ENCODE results near the gene AGPS. TPM values are rescaled to one million over a fixed set of nuclear protein-coding genes. Genes with fewer than 3 reads are reported as not detected.

The AGPS gene
- total RNA-seq, 2 experiments from 2014 or later = 58.7 to 67.3 TPM

- H3K27me3 Mint-ChIP-seq = no peaks in the 10 kb centered on the region
- no peaks in the 10 kb centered on the region for H3K9me3 Mint-ChIP-seq (ENCODE audit: low read depth)
- POLR2A ChIA-PET = interaction anchor here (0.8 to 2.2 kb wide), 4 partner anchors 22 to 208 kb away, joined by 3 to 11 read pairs (median 4); partner anchors contain the start of gene NFE2L2
- peaks cover 50% of the 10 kb centered on the region for H3K4me1 Mint-ChIP-seq
- peaks cover 16% of the 10 kb centered on the region for H3K36me3 Mint-ChIP-seq (ENCODE audit: low read depth)
- ATAC-seq (no peak), DNase-seq (no peak)
- peak overlapping the region; percentile 89 for H3K4me3 Mint-ChIP-seq
- peak overlapping the region; percentile 92 for H3K27ac Mint-ChIP-seq
- CTCF ChIA-PET = interaction anchor here (0.6 to 4.7 kb wide), 12 partner anchors 10 to 233 kb away, joined by 3 to 20 read pairs (median 4); no protein-coding TSS in a partner anchor
- intact Hi-C loops (cut with DNase I, micrococcal nuclease) = loop anchor here (1.0 to 10.0 kb wide), 7 partner anchors 127 to 227 kb away; partner anchors contain the start of genes HNRNPA3 (in 2 of the 2) and NFE2L2 (in 2 of the 2)
Measured at GRCh38 chr2:177391822-177392372, 676 bp upstream of the AGPS start.

DNA sequence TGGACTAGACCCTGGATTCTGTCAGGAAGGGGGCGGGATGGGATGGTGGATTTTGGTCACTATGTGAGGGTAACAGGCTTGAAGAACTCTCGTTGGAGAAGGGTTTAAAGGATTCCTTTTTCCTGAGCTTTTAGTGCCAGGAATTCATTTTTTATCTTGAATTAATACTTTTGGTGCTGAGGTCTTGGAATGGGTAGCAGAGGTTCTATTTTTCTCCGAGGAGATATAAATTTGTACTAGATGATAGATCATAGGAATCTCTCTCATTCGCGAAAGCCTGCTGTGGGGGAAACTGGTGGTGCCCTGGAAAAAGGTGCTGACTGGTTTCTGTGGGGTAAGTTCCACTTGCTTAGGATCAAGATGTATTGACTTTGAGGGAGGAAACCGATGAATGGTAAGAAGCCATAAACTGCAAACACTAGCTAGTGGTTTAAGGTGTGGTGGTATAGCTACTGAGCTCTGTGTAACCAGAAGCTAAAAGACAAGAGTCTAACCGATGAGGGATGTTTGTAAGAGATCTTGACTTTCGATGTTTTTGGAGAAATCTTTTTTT lies 706 bp downstream of the AGPS start:
- ATAC-seq (no peak), DNase-seq (peak; percentile 27)
- H3K27ac Mint-ChIP-seq = peak overlapping the region; percentile 84
- H3K9me3 Mint-ChIP-seq (ENCODE audit: low read depth) = no peaks in the 10 kb centered on the region
- peaks cover 22% of the 10 kb centered on the region for H3K36me3 Mint-ChIP-seq (ENCODE audit: low read depth)
- intact Hi-C loops (cut with DNase I, micrococcal nuclease) = loop anchor here (2.0 to 10.0 kb wide), 4 partner anchors 128 to 181 kb away; partner anchors contain the start of genes NFE2L2 (in 2 of the 2) and HNRNPA3 (in 1 of the 2)
- ChIA-PET CTCF (interaction anchor here (0.6 to 4.7 kb wide), 15 partner anchors 9 to 232 kb away, joined by 3 to 21 read pairs (median 4); partner anchors contain the start of gene HNRNPA3), POLR2A (interaction anchor here (2.2 kb wide), 1 partner anchor 128 kb away, joined by 11 read pairs; the partner anchor contains the start of gene NFE2L2)
- no peaks in the 10 kb centered on the region for H3K27me3 Mint-ChIP-seq
- peak overlapping the region; percentile 89 for H3K4me3 Mint-ChIP-seq
- peaks cover 64% of the 10 kb centered on the region for H3K4me1 Mint-ChIP-seq

- H3K27ac Mint-ChIP-seq = peak overlapping the region; percentile 84
- POLR2A ChIA-PET = interaction anchor here (2.2 kb wide), 1 partner anchor 129 kb away, joined by 11 read pairs; the partner anchor contains the start of gene NFE2L2
Measured at GRCh38 chr2:177393824-177394593, 1.4 kb downstream of the AGPS start.

GRCh38 chr2:177394594-177394973 lies 2.0 kb downstream of the AGPS start:
- Mint-ChIP-seq H3K4me1 (peaks cover 76% of the 10 kb centered on the region), H3K4me3 (peak overlapping the region; percentile 89)
- POLR2A ChIA-PET = no interaction called here

More at GRCh38 chr2:177393824-177394593, 1.4 kb downstream of the AGPS start:
- H3K4me1 Mint-ChIP-seq = peaks cover 71% of the 10 kb centered on the region
- H3K27me3 Mint-ChIP-seq = no peaks in the 10 kb centered on the region
- intact Hi-C loops (cut with DNase I, micrococcal nuclease) = loop anchor here (2.0 to 10.0 kb wide), 4 partner anchors 129 to 182 kb away; partner anchors contain the start of genes NFE2L2 (in 2 of the 2) and HNRNPA3 (in 1 of the 2)
- ATAC-seq (no peak), DNase-seq (no peak)
- H3K9me3 Mint-ChIP-seq (ENCODE audit: low read depth) = no peaks in the 10 kb centered on the region
- peak overlapping the region; percentile 89 for H3K4me3 Mint-ChIP-seq
- CTCF ChIA-PET = interaction anchor here (0.6 to 4.7 kb wide), 15 partner anchors 9 to 232 kb away, joined by 3 to 21 read pairs (median 4); partner anchors contain the start of gene HNRNPA3
- H3K36me3 Mint-ChIP-seq (ENCODE audit: low read depth) = peaks cover 22% of the 10 kb centered on the region

DNA sequence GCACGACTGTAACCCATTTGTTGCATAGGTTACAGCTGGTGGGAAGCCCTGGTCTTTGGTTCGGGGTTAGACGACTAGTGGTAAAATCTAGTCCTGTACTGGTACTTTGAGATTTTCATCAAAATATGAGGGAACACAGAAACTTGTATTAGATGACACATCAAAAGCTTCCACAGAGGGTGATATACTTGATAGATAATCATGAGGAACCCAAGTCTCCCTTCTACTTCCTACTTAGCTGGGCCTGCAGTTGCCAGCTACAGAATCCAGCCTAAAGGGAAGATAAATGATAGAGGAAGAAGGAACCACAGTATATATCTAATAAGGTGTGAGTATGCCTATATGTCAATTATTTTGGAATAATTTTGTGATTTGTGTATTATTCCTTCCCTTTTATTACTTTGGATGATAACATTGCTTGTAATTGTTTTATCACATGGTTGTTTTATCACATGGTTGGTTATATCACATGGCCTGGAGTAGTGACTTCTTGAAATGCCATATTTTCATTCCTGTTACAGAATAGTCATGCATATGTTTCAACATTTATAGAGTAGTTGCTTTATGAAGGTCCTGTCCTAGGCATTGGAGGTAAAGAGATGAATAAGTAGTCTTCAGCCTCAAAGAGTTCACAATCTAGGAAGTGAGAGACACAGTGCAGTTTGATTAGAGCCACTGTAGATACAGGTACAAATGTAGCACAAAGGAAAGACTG lies 2.9 kb downstream of the AGPS start:
- Mint-ChIP-seq H3K4me1 (peaks cover 72% of the 10 kb centered on the region), H3K4me3 (no peak overlapping the region)

More at GRCh38 chr2:177394594-177394973, 2.0 kb downstream of the AGPS start:
- Mint-ChIP-seq H3K9me3 (ENCODE audit: low read depth) (no peaks in the 10 kb centered on the region), H3K27me3 (no peaks in the 10 kb centered on the region), H3K27ac (no peak overlapping the region), H3K36me3 (ENCODE audit: low read depth) (peaks cover 21% of the 10 kb centered on the region)
- intact Hi-C loops (cut with DNase I, micrococcal nuclease) = loop anchor here in 1 of 2 experiments (5.0 to 10.0 kb wide), 2 partner anchors 130 to 182 kb away; partner anchors contain the start of genes HNRNPA3 and NFE2L2
- CTCF ChIA-PET = interaction anchor here (1.2 to 4.7 kb wide), 6 partner anchors 11 to 230 kb away, joined by 3 to 21 read pairs (median 13); partner anchors contain the start of gene HNRNPA3
- ATAC-seq (no peak), DNase-seq (no peak)

DNA sequence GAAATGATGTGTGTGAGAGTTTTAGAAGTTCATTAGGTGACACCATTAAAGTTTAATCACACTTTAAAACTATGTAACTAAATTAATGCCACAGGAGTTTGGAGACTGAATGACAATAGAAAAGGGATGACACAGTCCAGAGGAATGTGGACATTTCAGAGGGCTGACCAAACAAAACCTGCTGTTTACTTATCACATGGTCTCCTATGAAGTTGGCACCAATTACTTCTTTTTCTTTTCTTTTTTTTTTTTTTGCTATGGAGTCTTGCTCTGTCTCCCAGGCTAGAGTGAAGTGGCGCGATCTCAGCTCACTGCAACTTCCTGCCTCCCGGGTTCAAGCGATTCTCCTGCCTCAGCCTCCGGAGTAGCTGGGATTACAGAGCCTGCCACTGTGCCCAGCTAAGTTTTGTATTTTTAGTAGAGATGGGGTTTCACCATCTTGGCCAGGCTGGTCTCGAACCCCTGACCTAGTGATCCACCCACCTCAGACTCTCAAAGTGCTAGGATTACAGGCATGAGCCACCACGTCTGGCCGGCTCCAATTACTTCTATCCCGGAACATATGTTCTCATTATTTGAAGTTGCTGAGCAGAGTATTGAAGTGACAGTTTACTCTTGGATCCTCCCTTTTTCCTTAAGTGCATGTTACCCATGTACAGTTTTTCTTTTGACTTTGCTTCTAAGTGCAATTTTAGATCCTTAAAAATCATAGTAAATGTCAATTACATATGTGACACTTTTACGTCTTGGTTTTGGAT lies 4.3 kb downstream of the AGPS start:
- Mint-ChIP-seq H3K36me3 (ENCODE audit: low read depth) (peaks cover 12% of the 10 kb centered on the region), H3K27me3 (no peaks in the 10 kb centered on the region), H3K9me3 (ENCODE audit: low read depth) (no peaks in the 10 kb centered on the region), H3K4me1 (peaks cover 72% of the 10 kb centered on the region), H3K4me3 (no peak overlapping the region), H3K27ac (no peak overlapping the region)
- DNase-seq (no peak), ATAC-seq (no peak)
- intact Hi-C loops (cut with DNase I, micrococcal nuclease) = loop anchor here in 1 of 2 experiments (10.0 kb wide), 1 partner anchor 132 kb away; the partner anchor contains the start of gene NFE2L2
- ChIA-PET CTCF (interaction anchor here (0.8 to 1.2 kb wide), 2 partner anchors 61 to 157 kb away, joined by 3 read pairs; no protein-coding TSS in a partner anchor), POLR2A (no interaction called here)

More for the DNA sequence above, 2.9 kb downstream of the AGPS start:
- CTCF ChIA-PET = interaction anchor here (0.8 to 2.7 kb wide), 4 partner anchors 10 to 156 kb away, joined by 3 to 21 read pairs (median 6); no protein-coding TSS in a partner anchor
- H3K36me3 Mint-ChIP-seq (ENCODE audit: low read depth) = peaks cover 12% of the 10 kb centered on the region
- ATAC-seq (no peak), DNase-seq (no peak)
- H3K27me3 Mint-ChIP-seq = no peaks in the 10 kb centered on the region
- no peaks in the 10 kb centered on the region for H3K9me3 Mint-ChIP-seq (ENCODE audit: low read depth)
- no peak overlapping the region for H3K27ac Mint-ChIP-seq
- POLR2A ChIA-PET = no interaction called here
- intact Hi-C loops (cut with DNase I, micrococcal nuclease) = loop anchor here in 1 of 2 experiments (10.0 kb wide), 1 partner anchor 131 kb away; the partner anchor contains the start of gene NFE2L2

DNA sequence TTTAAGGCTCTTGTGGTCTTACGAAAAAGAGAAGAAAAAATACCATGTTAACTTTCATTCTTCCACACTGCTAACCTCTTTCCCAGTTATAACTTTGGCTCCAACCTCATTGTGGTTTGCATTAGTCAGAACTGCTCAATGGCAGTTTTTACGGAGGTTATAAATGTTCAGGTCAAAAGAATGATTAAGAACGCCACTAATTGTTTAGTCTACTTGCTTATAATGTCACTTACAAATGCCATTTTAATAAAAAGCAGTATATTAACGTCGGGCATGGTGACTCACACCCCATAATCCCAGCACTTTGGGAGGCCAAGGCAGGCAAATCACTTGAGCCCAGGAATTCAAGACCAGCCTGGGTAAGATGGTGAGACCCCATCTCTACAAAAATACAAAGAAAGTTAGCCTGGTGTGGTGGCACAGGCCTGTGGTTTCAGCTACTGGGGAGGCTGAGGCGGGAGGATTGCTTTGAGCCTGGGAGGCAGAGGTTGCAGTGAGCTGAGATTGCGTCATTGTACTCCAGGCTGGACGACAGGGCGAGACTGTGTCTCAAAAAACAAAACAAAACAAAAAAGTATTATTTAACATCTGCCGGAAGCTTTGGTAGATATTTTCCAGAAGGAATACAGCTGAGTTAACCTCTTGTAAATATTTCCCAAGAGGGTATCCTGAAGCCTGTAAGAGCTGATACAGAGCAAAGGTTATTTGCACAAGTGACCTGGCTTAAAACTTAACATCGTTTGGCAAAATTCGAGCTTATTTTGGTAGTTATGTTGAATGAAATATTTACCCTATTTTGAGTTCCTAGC lies 5.1 kb downstream of the AGPS start:
- ATAC-seq (peak; percentile 2), DNase-seq (no peak)
- peaks cover 14% of the 10 kb centered on the region for H3K36me3 Mint-ChIP-seq (ENCODE audit: low read depth)
- intact Hi-C loops (cut with DNase I, micrococcal nuclease) = loop anchor here in 1 of 2 experiments (10.0 kb wide), 1 partner anchor 133 kb away; the partner anchor contains the start of gene NFE2L2
- H3K27ac Mint-ChIP-seq = no peak overlapping the region
- H3K27me3 Mint-ChIP-seq = no peaks in the 10 kb centered on the region
- H3K4me3 Mint-ChIP-seq = no peak overlapping the region
- POLR2A ChIA-PET = no interaction called here
- H3K9me3 Mint-ChIP-seq (ENCODE audit: low read depth) = no peaks in the 10 kb centered on the region
- H3K4me1 Mint-ChIP-seq = peaks cover 69% of the 10 kb centered on the region
- CTCF ChIA-PET = interaction anchor here (0.7 to 1.3 kb wide), 2 partner anchors 9 to 61 kb away, joined by 3 to 5 read pairs; no protein-coding TSS in a partner anchor

GRCh38 chr2:177398290-177398683 lies 5.7 kb downstream of the AGPS start:
- CTCF ChIA-PET = interaction anchor here (0.7 to 1.3 kb wide), 2 partner anchors 9 to 62 kb away, joined by 3 to 5 read pairs; no protein-coding TSS in a partner anchor
- DNase-seq (no peak), ATAC-seq (no peak)
- H3K36me3 Mint-ChIP-seq (ENCODE audit: low read depth) = peaks cover 14% of the 10 kb centered on the region
- H3K9me3 Mint-ChIP-seq (ENCODE audit: low read depth) = no peaks in the 10 kb centered on the region
- intact Hi-C loops (cut with DNase I, micrococcal nuclease) = loop anchor here in 1 of 2 experiments (10.0 kb wide), 1 partner anchor 133 kb away; the partner anchor contains the start of gene NFE2L2
- POLR2A ChIA-PET = no interaction called here
- H3K27me3 Mint-ChIP-seq = no peaks in the 10 kb centered on the region
- no peak overlapping the region for H3K4me3 Mint-ChIP-seq
- H3K27ac Mint-ChIP-seq = no peak overlapping the region
- peaks cover 73% of the 10 kb centered on the region for H3K4me1 Mint-ChIP-seq

GRCh38 chr2:177398791-177399190 lies 6.2 kb downstream of the AGPS start:
- ChIA-PET POLR2A (interaction anchor here (0.6 kb wide), 1 partner anchor 172 kb away, joined by 3 read pairs; no protein-coding TSS in a partner anchor), CTCF (no interaction called here)
- H3K36me3 Mint-ChIP-seq (ENCODE audit: low read depth) = peaks cover 14% of the 10 kb centered on the region
- H3K27me3 Mint-ChIP-seq = no peaks in the 10 kb centered on the region
- H3K4me1 Mint-ChIP-seq = peaks cover 69% of the 10 kb centered on the region
- no peak for ATAC-seq
- DNase-seq = no peak
- H3K9me3 Mint-ChIP-seq (ENCODE audit: low read depth) = no peaks in the 10 kb centered on the region
- intact Hi-C loops (cut with DNase I, micrococcal nuclease) = loop anchor here in 1 of 2 experiments (10.0 kb wide), 1 partner anchor 134 kb away; the partner anchor contains the start of gene NFE2L2
- no peak overlapping the region for H3K4me3 Mint-ChIP-seq
- H3K27ac Mint-ChIP-seq = no peak overlapping the region

Data from activated CD4-positive, alpha-beta T cell treated with anti-CD3 and anti-CD28 coated beads for 36 hours (primary cell).